ENCODE results near the gene ADAD2. TPM values are rescaled to one million over a fixed set of nuclear protein-coding genes. Genes with fewer than 3 reads are reported as not detected.

Gene ADAD2
- total RNA-seq, 1 donor from 2014 or later = not detected

- no peak overlapping the region for H3K4me3 Mint-ChIP-seq (ENCODE audit: low read depth)
- H3K36me3 Mint-ChIP-seq (ENCODE audit: low read depth) = peaks cover 32% of the 10 kb centered on the region
- H3K27ac Mint-ChIP-seq = no peak overlapping the region
- H3K27me3 Mint-ChIP-seq (ENCODE audit: low read depth) = peaks cover 2% of the 10 kb centered on the region
- DNase-seq (ENCODE audit: low spot score) = no peak
- intact Hi-C loops (cut with micrococcal nuclease) = no loop called here
- no peaks in the 10 kb centered on the region for H3K9me3 Mint-ChIP-seq
- peaks cover 12% of the 10 kb centered on the region for H3K4me1 Mint-ChIP-seq (ENCODE audit: low read depth)
These were observed 11.2 kb upstream of the ADAD2 start for GRCh38 chr16:84179612-84180320.

- no peaks in the 10 kb centered on the region for H3K27me3 Mint-ChIP-seq (ENCODE audit: low read depth)
- intact Hi-C loops (cut with micrococcal nuclease) = no loop called here
- peaks cover 14% of the 10 kb centered on the region for H3K4me1 Mint-ChIP-seq (ENCODE audit: low read depth)
- H3K36me3 Mint-ChIP-seq (ENCODE audit: low read depth) = peaks cover 38% of the 10 kb centered on the region
- H3K27ac Mint-ChIP-seq = no peak overlapping the region
- H3K4me3 Mint-ChIP-seq (ENCODE audit: low read depth) = no peak overlapping the region
- H3K9me3 Mint-ChIP-seq = no peaks in the 10 kb centered on the region
- no peak for DNase-seq (ENCODE audit: low spot score)
These were observed 10.3 kb upstream of the ADAD2 start for GRCh38 chr16:84180519-84181140.

- H3K27me3 Mint-ChIP-seq (ENCODE audit: low read depth) = no peaks in the 10 kb centered on the region
- peaks cover 16% of the 10 kb centered on the region for H3K4me1 Mint-ChIP-seq (ENCODE audit: low read depth)
These were observed 9.6 kb upstream of the ADAD2 start for GRCh38 chr16:84181144-84181915.

GRCh38 chr16:84182104-84182503, 8.9 kb upstream of the ADAD2 start:
- Mint-ChIP-seq H3K27ac (no peak overlapping the region), H3K27me3 (ENCODE audit: low read depth) (no peaks in the 10 kb centered on the region), H3K4me1 (ENCODE audit: low read depth) (peaks cover 18% of the 10 kb centered on the region), H3K9me3 (no peaks in the 10 kb centered on the region), H3K4me3 (ENCODE audit: low read depth) (no peak overlapping the region), H3K36me3 (ENCODE audit: low read depth) (peaks cover 38% of the 10 kb centered on the region)
- DNase-seq (ENCODE audit: low spot score) = no peak
- intact Hi-C loops (cut with micrococcal nuclease) = no loop called here

More at GRCh38 chr16:84181144-84181915, 9.6 kb upstream of the ADAD2 start:
- no peak overlapping the region for H3K27ac Mint-ChIP-seq
- H3K9me3 Mint-ChIP-seq = no peaks in the 10 kb centered on the region
- H3K4me3 Mint-ChIP-seq (ENCODE audit: low read depth) = no peak overlapping the region
- no peak for DNase-seq (ENCODE audit: low spot score)
- H3K36me3 Mint-ChIP-seq (ENCODE audit: low read depth) = peaks cover 38% of the 10 kb centered on the region
- intact Hi-C loops (cut with micrococcal nuclease) = no loop called here

GRCh38 chr16:84182680-84183571, 8.0 kb upstream of the ADAD2 start:
- H3K4me3 Mint-ChIP-seq (ENCODE audit: low read depth) = no peak overlapping the region

GRCh38 chr16:84183572-84183875, 7.4 kb upstream of the ADAD2 start:
- Mint-ChIP-seq H3K9me3 (no peaks in the 10 kb centered on the region), H3K4me1 (ENCODE audit: low read depth) (peaks cover 11% of the 10 kb centered on the region), H3K27ac (no peak overlapping the region), H3K27me3 (ENCODE audit: low read depth) (no peaks in the 10 kb centered on the region), H3K4me3 (ENCODE audit: low read depth) (no peak overlapping the region), H3K36me3 (ENCODE audit: low read depth) (peaks cover 29% of the 10 kb centered on the region)
- no peak for DNase-seq (ENCODE audit: low spot score)
- intact Hi-C loops (cut with micrococcal nuclease) = no loop called here

More at GRCh38 chr16:84182680-84183571, 8.0 kb upstream of the ADAD2 start:
- H3K27me3 Mint-ChIP-seq (ENCODE audit: low read depth) = no peaks in the 10 kb centered on the region
- no peaks in the 10 kb centered on the region for H3K9me3 Mint-ChIP-seq
- no peak for DNase-seq (ENCODE audit: low spot score)
- peaks cover 34% of the 10 kb centered on the region for H3K36me3 Mint-ChIP-seq (ENCODE audit: low read depth)
- peaks cover 14% of the 10 kb centered on the region for H3K4me1 Mint-ChIP-seq (ENCODE audit: low read depth)
- intact Hi-C loops (cut with micrococcal nuclease) = no loop called here
- H3K27ac Mint-ChIP-seq = no peak overlapping the region

- no peak for DNase-seq (ENCODE audit: low spot score)
- intact Hi-C loops (cut with micrococcal nuclease) = no loop called here
- Mint-ChIP-seq H3K27me3 (ENCODE audit: low read depth) (no peaks in the 10 kb centered on the region), H3K9me3 (no peaks in the 10 kb centered on the region), H3K27ac (no peak overlapping the region), H3K36me3 (ENCODE audit: low read depth) (peaks cover 29% of the 10 kb centered on the region), H3K4me1 (ENCODE audit: low read depth) (peaks cover 11% of the 10 kb centered on the region), H3K4me3 (ENCODE audit: low read depth) (no peak overlapping the region)
These were observed 6.9 kb upstream of the ADAD2 start for GRCh38 chr16:84183911-84184591.

- DNase-seq (ENCODE audit: low spot score) = no peak
- H3K27me3 Mint-ChIP-seq (ENCODE audit: low read depth) = no peaks in the 10 kb centered on the region
- H3K4me3 Mint-ChIP-seq (ENCODE audit: low read depth) = peak overlapping the region; percentile 93
- peaks cover 11% of the 10 kb centered on the region for H3K4me1 Mint-ChIP-seq (ENCODE audit: low read depth)
- peaks cover 29% of the 10 kb centered on the region for H3K36me3 Mint-ChIP-seq (ENCODE audit: low read depth)
- peak overlapping the region; percentile 71 for H3K27ac Mint-ChIP-seq
- intact Hi-C loops (cut with micrococcal nuclease) = no loop called here
- no peaks in the 10 kb centered on the region for H3K9me3 Mint-ChIP-seq
These were observed 6.2 kb upstream of the ADAD2 start for GRCh38 chr16:84184775-84185174.

GRCh38 chr16:84186685-84187437, 4.1 kb upstream of the ADAD2 start, which contains the start of gene TAF1C:
TSS of gene TAF1C (minus strand) at chr16:84187057. CDS start at chr16:84184988, 2,069 bp downstream.
- H3K9me3 Mint-ChIP-seq = no peaks in the 10 kb centered on the region
- H3K27me3 Mint-ChIP-seq (ENCODE audit: low read depth) = no peaks in the 10 kb centered on the region
- peaks cover 25% of the 10 kb centered on the region for H3K36me3 Mint-ChIP-seq (ENCODE audit: low read depth)
- peaks cover 11% of the 10 kb centered on the region for H3K4me1 Mint-ChIP-seq (ENCODE audit: low read depth)
- intact Hi-C loops (cut with micrococcal nuclease) = loop anchor here (1.0 to 2.0 kb wide), 5 partner anchors 42 to 288 kb away; partner anchors contain the start of genes DNAAF1, HSDL1, MBTPS1 and MLYCD
- DNase-seq (ENCODE audit: low spot score) = peak; percentile 83
- H3K27ac Mint-ChIP-seq = peak within 1 kb of the TSS; percentile 84
- H3K4me3 Mint-ChIP-seq (ENCODE audit: low read depth) = peak within 1 kb of the TSS; percentile 93

- intact Hi-C loops (cut with micrococcal nuclease) = no loop called here
These were observed 509 bp downstream of the ADAD2 start for GRCh38 chr16:84191466-84191865.

GRCh38 chr16:84193480-84193879, 2.5 kb downstream of the ADAD2 start:
- H3K27ac Mint-ChIP-seq = peak overlapping the region; percentile 53
- no peaks in the 10 kb centered on the region for H3K9me3 Mint-ChIP-seq
- H3K4me3 Mint-ChIP-seq (ENCODE audit: low read depth) = no peak overlapping the region
- intact Hi-C loops (cut with micrococcal nuclease) = no loop called here
- peaks cover 17% of the 10 kb centered on the region for H3K4me1 Mint-ChIP-seq (ENCODE audit: low read depth)
- no peaks in the 10 kb centered on the region for H3K27me3 Mint-ChIP-seq (ENCODE audit: low read depth)
- H3K36me3 Mint-ChIP-seq (ENCODE audit: low read depth) = no peaks in the 10 kb centered on the region
- no peak for DNase-seq (ENCODE audit: low spot score)

More at GRCh38 chr16:84191466-84191865, 509 bp downstream of the ADAD2 start:
- H3K4me1 Mint-ChIP-seq (ENCODE audit: low read depth) = peaks cover 20% of the 10 kb centered on the region
- H3K9me3 Mint-ChIP-seq = no peaks in the 10 kb centered on the region
- DNase-seq (ENCODE audit: low spot score) = no peak
- no peaks in the 10 kb centered on the region for H3K36me3 Mint-ChIP-seq (ENCODE audit: low read depth)
- H3K4me3 Mint-ChIP-seq (ENCODE audit: low read depth) = no peak overlapping the region
- no peaks in the 10 kb centered on the region for H3K27me3 Mint-ChIP-seq (ENCODE audit: low read depth)
- H3K27ac Mint-ChIP-seq = no peak overlapping the region
